Measurements from ENCODE around the gene POLD1. TPM values are rescaled to one million over a fixed set of nuclear protein-coding genes. Genes with fewer than 3 reads are reported as not detected.

The POLD1 gene
- total RNA-seq, 4 donors from 2014 or later, result 14.0 to 18.8 (median 17.6) TPM

GRCh38 chr19:50406156-50406820 lies 22.1 kb downstream of the POLD1 start:
- Histone ChIP-seq H3K4me3 (no peak overlapping the region), H3K27me3 (no peaks in the 10 kb centered on the region), H3K4me1 (no peaks in the 10 kb centered on the region), H3K36me3 (peaks cover 11 to 84% (median 18%) of the 10 kb centered on the region in 3 donors), H3K27ac (no peak overlapping the region), H3K9me3 (no peaks in the 10 kb centered on the region)
- TF ChIP-seq POLR2A (IDR thresholded peaks at IDR 0.05) (no peak), CTCF (IDR thresholded peaks at IDR 0.05) (no peak)
- 87 to 95% methylated on average over 12 to 13 of the region's 22 CpGs for WGBS, 2 donors
- intact Hi-C loops (cut with DNase I), result no loop called here
- no peak for DNase-seq

- Histone ChIP-seq H3K27me3 (no peaks in the 10 kb centered on the region), H3K4me3 (no peak overlapping the region), H3K9me3 (no peaks in the 10 kb centered on the region), H3K36me3 (peaks cover 11 to 81% (median 14%) of the 10 kb centered on the region in 3 donors), H3K4me1 (no peaks in the 10 kb centered on the region), H3K27ac (no peak overlapping the region)
- no peak for DNase-seq
- intact Hi-C loops (cut with DNase I), result no loop called here
- TF ChIP-seq CTCF (IDR thresholded peaks at IDR 0.05) (no peak), POLR2A (IDR thresholded peaks at IDR 0.05) (no peak)
- WGBS, 2 donors, result 84 to 97% methylated on average over 5 to 7 of the region's 19 CpGs
Measured at GRCh38 chr19:50406829-50407228, 22.7 kb downstream of the POLD1 start.

GRCh38 chr19:50409347-50409746 lies 25.2 kb downstream of the POLD1 start:
- Histone ChIP-seq H3K27ac (no peak overlapping the region), H3K4me3 (no peak overlapping the region), H3K4me1 (no peaks in the 10 kb centered on the region), H3K9me3 (no peaks in the 10 kb centered on the region), H3K36me3 (peaks cover 0 to 56% (median 8%) of the 10 kb centered on the region in 3 donors), H3K27me3 (no peaks in the 10 kb centered on the region)
- no peak for TF ChIP-seq POLR2A (IDR thresholded peaks at IDR 0.05)
- TF ChIP-seq CTCF (IDR thresholded peaks at IDR 0.05), result no peak
- no peak for DNase-seq
- 96% methylated on average over 5 of the region's 17 CpGs; no CpG with 5 or more reads in 1 of the 2 donors for WGBS, 2 donors
- intact Hi-C loops (cut with DNase I), result no loop called here

GRCh38 chr19:50410109-50410508 lies 26.0 kb downstream of the POLD1 start:
- no peak for DNase-seq
- Histone ChIP-seq H3K36me3 (peaks cover 0 to 56% (median 8%) of the 10 kb centered on the region in 3 donors), H3K4me1 (peaks cover 0 to 7% (median 0%) of the 10 kb centered on the region in 3 donors), H3K27me3 (no peaks in the 10 kb centered on the region), H3K27ac (no peak overlapping the region), H3K4me3 (no peak overlapping the region), H3K9me3 (no peaks in the 10 kb centered on the region)
- intact Hi-C loops (cut with DNase I), result no loop called here
- 76 to 100% methylated on average over 1 to 6 of the region's 10 CpGs for WGBS, 2 donors
- TF ChIP-seq CTCF (IDR thresholded peaks at IDR 0.05), result no peak
- TF ChIP-seq POLR2A (IDR thresholded peaks at IDR 0.05), result no peak

- H3K36me3 ChIP-seq, result peaks cover 0 to 33% (median 2%) of the 10 kb centered on the region in 3 donors
- DNase-seq, result no peak
- no peak overlapping the region for H3K27ac ChIP-seq
- TF ChIP-seq CTCF (IDR thresholded peaks at IDR 0.05) (no peak), POLR2A (IDR thresholded peaks at IDR 0.05) (no peak)
- H3K4me3 ChIP-seq, result no peak overlapping the region
- WGBS, 2 donors, result 89 to 94% methylated on average over 2 of the region's 2 CpGs
- peaks cover 0 to 12% (median 0%) of the 10 kb centered on the region in 4 donors for H3K27me3 ChIP-seq
- H3K4me1 ChIP-seq, result peaks cover 0 to 7% (median 0%) of the 10 kb centered on the region in 3 donors
- intact Hi-C loops (cut with DNase I), result no loop called here
- no peaks in the 10 kb centered on the region for H3K9me3 ChIP-seq
Measured at GRCh38 chr19:50412419-50412818, 28.3 kb downstream of the POLD1 start.

Data from esophagus squamous epithelium (tissue), 5 donors.